Adrenal gland (tissue), 12 donors: ENCODE results near the gene ZHX3. TPM values are rescaled to one million over a fixed set of nuclear protein-coding genes. Genes with fewer than 3 reads are reported as not detected.

ENCODE experiments used
- DNase-seq, 7 donors: peaks; one replicate each; pipeline ENCODE4 v3.0.0-alpha.2; 2019 to 2020
- H3K27ac ChIP-seq, 5 donors: fragments of 200-600 bp; sonication (generic) in 4 of 5; 1 replicate in 3 of 5; 2 replicates in 2 of 5; pipeline versions ENCODE4 v1.5.1 to v1.8.0; 2016 to 2020; ENCODE audit warnings: mild to moderate bottlenecking in 1 of 5
- H3K27me3 ChIP-seq: fragments of 200-600 bp; 2 replicates; pipeline ENCODE4 v1.8.0; 2021
- H3K36me3 ChIP-seq, 2 donors: fragments of 200-600 bp; replicated peaks in 1 of 2; 1 replicate in 1 of 2; 2 replicates in 1 of 2; pipeline versions ENCODE4 v1.5.1 to v1.8.0; 2018 to 2022
- H3K4me1 ChIP-seq, 2 donors: fragments of 200-600 bp; replicated peaks in 1 of 2; 1 replicate in 1 of 2; 2 replicates in 1 of 2; pipeline versions ENCODE4 v1.5.1 to v1.8.0; 2018 to 2021
- H3K4me3 ChIP-seq, 4 donors: fragments of 200-600 bp; sonication (generic) in 3 of 4; one replicate each; pipeline ENCODE4 v1.5.1; 2016 to 2018
- H3K9me3 ChIP-seq, 3 donors: fragments of 200-600 bp; sonication (generic) in 1 of 3; replicated peaks in 1 of 3; 1 replicate in 2 of 3; 2 replicates in 1 of 3; pipeline versions ENCODE4 v1.5.1 to v1.8.0; 2016 to 2021
- CTCF ChIP-seq, 6 experiments: fragments of 450-650 bp in 4 of 6; fragments of 200-600 bp in 2 of 6; sonication (generic) in 1 of 6; IDR thresholded peaks; 1 replicate in 5 of 6; 2 replicates in 1 of 6; pipeline versions ENCODE4 v1.5.1 to v1.8.0; 2016 to 2021; ENCODE audit warnings: antibody characterized with exemption in 6 of 6, mild to moderate bottlenecking in 2 of 6, moderate library complexity in 1 of 6
- POLR2A ChIP-seq, 2 donors: fragments of 450-650 bp; IDR thresholded peaks; one replicate each; pipeline ENCODE4 v1.6.1; 2017; ENCODE audit warnings: antibody characterized with exemption in 2 of 2, mild to moderate bottlenecking in 2 of 2, moderate library complexity in 1 of 2
- WGBS, 4 donors: extraction: QIAGEN DNeasy Blood & Tissue Kit in 2 of 4; methylation state at CpG; one replicate each; pipeline versions ENCODE4 v1.1.5 to v1.1.7; 2013 to 2017; 5-methylcytosine and 5-hydroxymethylcytosine counted together
- intact Hi-C, 2 donors: fragments of 100-400 bp; cut with DNase I; formaldehyde crosslinking; loops; one replicate each; pipeline versions ENCODE4 v1.14.1 to v1.15.0; 2022 to 2023
- polyA plus RNA-seq, 3 donors: library from polyadenylated mRNA; stranded (reverse); fragments of 200-250 nt in 2 of 3; fragments of 350-450 nt in 1 of 3; fragmentation: Illumina TruSeq in 1 of 3; extraction: RNeasy Lipid Tissue Mini Kit (QIAGEN cat#74804) in 1 of 3; gene quantifications; one replicate each; pipeline ENCODE4 v1.2.3, GENCODE V29; 2013 to 2014
- total RNA-seq, 9 donors: library from RNA; depleted of rRNA in 4 of 9; stranded (reverse); fragments of >200 nt in 4 of 9; fragments of 120-200 nt in 1 of 9; fragmentation: NEBNext Ultra II Directional in 1 of 9; extraction: Animal tissue kit (Norgen Biotek cat#: 25700) in 1 of 9; gene quantifications; one replicate each; pipeline versions ENCODE4 v1.1.0 to v1.2.4, GENCODE V29; 2013 to 2023
- donor health status: healthy with polysubstance abuse.
- donor health status: Bipolar disorder and iron deficiency.
- donor health status: DM: yes; HTN: yes; CAD: no.
- donor health status: DM: no; HTN: no; CAD: no.
- donor health status: DM: no; HTN: no; CAD: no.
- donor health status: DM: yes; HTN: yes; CAD: no.

Gene ZHX3
- total and polyA plus RNA-seq, 12 donors, result 20.7 to 91.1 (median 51.2) TPM

- DNase-seq, result no peak
- Histone ChIP-seq H3K4me1 (peaks cover 0 to 4% of the 10 kb centered on the region in 2 donors), H3K27me3 (no peaks in the 10 kb centered on the region), H3K4me3 (no peak overlapping the region), H3K27ac (peak overlapping the region in 2 of 5 donors; percentile 15 to 36), H3K36me3 (no peaks in the 10 kb centered on the region), H3K9me3 (no peaks in the 10 kb centered on the region)
- intact Hi-C loops, result no loop called here
- no peak for TF ChIP-seq POLR2A (IDR thresholded peaks at IDR 0.05)
- TF ChIP-seq CTCF (IDR thresholded peaks at IDR 0.05), result no peak
- WGBS, 4 donors, result 72 to 100% (median 86%) methylated on average over 1 of the region's 1 CpG
Measured at GRCh38 chr20:41260734-41261220, 56.8 kb downstream of the ZHX3 start.

GRCh38 chr20:41259309-41259708 lies 58.2 kb downstream of the ZHX3 start:
- intact Hi-C loops, result no loop called here
- no peak for TF ChIP-seq CTCF (IDR thresholded peaks at IDR 0.05)
- no peak for TF ChIP-seq POLR2A (IDR thresholded peaks at IDR 0.05)
- H3K27me3 ChIP-seq, result no peaks in the 10 kb centered on the region
- peaks cover 0 to 11% of the 10 kb centered on the region in 2 donors for H3K4me1 ChIP-seq
- no peaks in the 10 kb centered on the region for H3K36me3 ChIP-seq
- no peaks in the 10 kb centered on the region for H3K9me3 ChIP-seq
- no peak overlapping the region for H3K4me3 ChIP-seq
- DNase-seq, result no peak
- no peak overlapping the region for H3K27ac ChIP-seq

- Histone ChIP-seq H3K9me3 (no peaks in the 10 kb centered on the region), H3K27me3 (no peaks in the 10 kb centered on the region), H3K27ac (no peak overlapping the region), H3K36me3 (no peaks in the 10 kb centered on the region), H3K4me1 (peaks cover 0 to 11% of the 10 kb centered on the region in 2 donors), H3K4me3 (no peak overlapping the region)
- 83 to 89% (median 84%) methylated on average over 3 of the region's 3 CpGs for WGBS, 4 donors
- intact Hi-C loops, result no loop called here
- no peak for DNase-seq
- no peak for TF ChIP-seq POLR2A (IDR thresholded peaks at IDR 0.05)
- TF ChIP-seq CTCF (IDR thresholded peaks at IDR 0.05), result no peak
Measured at GRCh38 chr20:41258474-41258873, 59.1 kb downstream of the ZHX3 start.

GRCh38 chr20:41256516-41256915 lies 61.0 kb downstream of the ZHX3 start:
- no peak for TF ChIP-seq POLR2A (IDR thresholded peaks at IDR 0.05)
- no peak for TF ChIP-seq CTCF (IDR thresholded peaks at IDR 0.05)
- 93 to 95% (median 95%) methylated on average over 5 of the region's 5 CpGs for WGBS, 4 donors
- intact Hi-C loops, result no loop called here
- Histone ChIP-seq H3K9me3 (no peaks in the 10 kb centered on the region), H3K4me1 (peaks cover 0 to 10% of the 10 kb centered on the region in 2 donors), H3K27me3 (no peaks in the 10 kb centered on the region), H3K36me3 (no peaks in the 10 kb centered on the region), H3K4me3 (no peak overlapping the region), H3K27ac (no peak overlapping the region)
- no peak for DNase-seq
